OCI-LY3 (cell line): Measurements from ENCODE around the gene C8A.

Experiments
- H2AFZ ChIP-seq: fragments of 200-600, 300-600 bp; shearing (Covaris generic); 2 replicates; pipeline ENCODE4 v1.6.0; 2014; ENCODE audit warnings: antibody characterized with exemption, low read depth, low read length
- H3K27ac ChIP-seq: fragments of 200-600, 300-600 bp; sonication (generic); 2 replicates; pipeline ENCODE4 v1.5.1; 2014; ENCODE audit warnings: mild to moderate bottlenecking, low read length, moderate library complexity, mixed read lengths
- H3K27me3 ChIP-seq: fragments of 200-600, 300-600 bp; sonication (generic); 2 replicates; pipeline ENCODE4 v1.6.1; 2014; ENCODE audit warnings: low read depth, low read length, mixed read lengths
- H3K36me3 ChIP-seq: fragments of 200-600, 300-600 bp; sonication (generic); replicated peaks from 2 replicates; pipeline ENCODE3; 2014; ENCODE audit warnings: low read depth, low read length, mixed read lengths
- H3K4me1 ChIP-seq: fragments of 300-600, 200-600 bp; sonication (generic); 2 replicates; pipeline ENCODE4 v1.6.1; 2014; ENCODE audit warnings: low read length, mixed read lengths
- H3K4me2 ChIP-seq: fragments of 200-600, 300-600 bp; sonication (generic); 2 replicates; pipeline ENCODE4 v1.6.1; 2014; ENCODE audit warnings: low read length, mixed read lengths
- H3K4me3 ChIP-seq: fragments of 300-600, 200-600 bp; sonication (generic); 2 replicates; pipeline ENCODE4 v1.5.1; 2014; ENCODE audit warnings: antibody characterized with exemption, mild to moderate bottlenecking, low read length, moderate library complexity
- H3K79me2 ChIP-seq: fragments of 300-600, 200-600 bp; shearing (Covaris generic); 2 replicates; pipeline ENCODE4 v1.6.1; 2014; ENCODE audit warnings: mild to moderate bottlenecking, low read length, mixed read lengths
- H3K9ac ChIP-seq: fragments of 300-600, 200-600 bp; shearing (Covaris generic); 2 replicates; pipeline ENCODE4 v1.6.0; 2014; ENCODE audit warnings: mild to moderate bottlenecking, low read length, moderate library complexity
- H3K9me3 ChIP-seq: fragments of 200-600, 300-600 bp; shearing (Covaris generic); 2 replicates; pipeline ENCODE4 v1.6.1; 2014; ENCODE audit warnings: low read length, mixed read lengths; ENCODE audit not compliant: insufficient read depth
- H4K20me1 ChIP-seq: fragments of 200-600, 300-600 bp; sonication (generic); 2 replicates; pipeline ENCODE4 v1.6.1; 2016; ENCODE audit warnings: low read length, mixed read lengths; ENCODE audit not compliant: insufficient read depth
- CTCF ChIP-seq: fragments of 200-600, 300-600 bp; sonication (generic); IDR thresholded peaks from 2 replicates; pipeline ENCODE4 v1.5.1; 2014; ENCODE audit warnings: antibody characterized with exemption, low read length, low read depth
- EZH2phosphoT487 ChIP-seq: fragments of 200-600 bp; shearing (Covaris generic); IDR thresholded peaks from 2 replicates; pipeline ENCODE4 v1.6.1; 2018; ENCODE audit warnings: antibody characterized with exemption, mixed run types, low read depth

C8A gene

GRCh38 chr1:56957931-56958330 lies 103.3 kb downstream of the C8A start:
- Histone ChIP-seq H2AFZ (no peak overlapping the region), H3K36me3 (no peaks in the 10 kb centered on the region), H3K4me2 (no peak overlapping the region), H3K4me3 (no peak overlapping the region), H3K27me3 (no peaks in the 10 kb centered on the region), H3K9ac (no peak overlapping the region), H3K4me1 (no peaks in the 10 kb centered on the region), H3K27ac (no peak overlapping the region), H3K79me2 (no peaks in the 10 kb centered on the region), H4K20me1 (no peaks in the 10 kb centered on the region), H3K9me3 (no peaks in the 10 kb centered on the region)
- no peak for TF ChIP-seq EZH2phosphoT487
- TF ChIP-seq CTCF, result no peak

GRCh38 chr1:56958526-56958925 lies 103.9 kb downstream of the C8A start:
- no peaks in the 10 kb centered on the region for H3K79me2 ChIP-seq
- no peak overlapping the region for H2AFZ ChIP-seq
- H3K4me1 ChIP-seq, result no peaks in the 10 kb centered on the region
- no peaks in the 10 kb centered on the region for H4K20me1 ChIP-seq
- H3K36me3 ChIP-seq, result no peaks in the 10 kb centered on the region
- H3K4me2 ChIP-seq, result no peak overlapping the region
- no peak overlapping the region for H3K9ac ChIP-seq
- no peaks in the 10 kb centered on the region for H3K27me3 ChIP-seq
- no peak overlapping the region for H3K4me3 ChIP-seq
- H3K9me3 ChIP-seq, result no peaks in the 10 kb centered on the region
- H3K27ac ChIP-seq, result no peak overlapping the region
- no peak for TF ChIP-seq EZH2phosphoT487
- TF ChIP-seq CTCF, result no peak

- H3K9me3 ChIP-seq, result no peaks in the 10 kb centered on the region
- no peak overlapping the region for H3K27ac ChIP-seq
- H3K27me3 ChIP-seq, result no peaks in the 10 kb centered on the region
- H3K9ac ChIP-seq, result no peak overlapping the region
- H3K79me2 ChIP-seq, result no peaks in the 10 kb centered on the region
- no peak overlapping the region for H3K4me2 ChIP-seq
- no peak overlapping the region for H2AFZ ChIP-seq
- H3K4me1 ChIP-seq, result no peaks in the 10 kb centered on the region
- no peaks in the 10 kb centered on the region for H4K20me1 ChIP-seq
- no peaks in the 10 kb centered on the region for H3K36me3 ChIP-seq
- no peak for TF ChIP-seq CTCF
- no peak for TF ChIP-seq EZH2phosphoT487
- H3K4me3 ChIP-seq, result no peak overlapping the region
These were observed 106.8 kb downstream of the C8A start for GRCh38 chr1:56961426-56961825.

GRCh38 chr1:56963667-56964066 lies 109.1 kb downstream of the C8A start:
- Histone ChIP-seq H2AFZ (no peak overlapping the region), H3K27me3 (no peaks in the 10 kb centered on the region)
- TF ChIP-seq EZH2phosphoT487 (no peak), CTCF (no peak)

More at GRCh38 chr1:56963667-56964066, 109.1 kb downstream of the C8A start:
- Histone ChIP-seq H3K9me3 (no peaks in the 10 kb centered on the region), H3K4me2 (no peak overlapping the region), H3K4me3 (no peak overlapping the region), H3K9ac (no peak overlapping the region), H3K36me3 (no peaks in the 10 kb centered on the region), H4K20me1 (no peaks in the 10 kb centered on the region), H3K27ac (no peak overlapping the region), H3K79me2 (no peaks in the 10 kb centered on the region), H3K4me1 (no peaks in the 10 kb centered on the region)
